CD4-positive, alpha-beta T cell treated with Interleukin-15 for 1 hour (primary cell): ENCODE measurements around the gene TEX47.

Experiments used
- DNase-seq: peaks from one replicate; pipeline ENCODE4 v3.0.0-alpha.2; 2020

The TEX47 gene

DNA sequence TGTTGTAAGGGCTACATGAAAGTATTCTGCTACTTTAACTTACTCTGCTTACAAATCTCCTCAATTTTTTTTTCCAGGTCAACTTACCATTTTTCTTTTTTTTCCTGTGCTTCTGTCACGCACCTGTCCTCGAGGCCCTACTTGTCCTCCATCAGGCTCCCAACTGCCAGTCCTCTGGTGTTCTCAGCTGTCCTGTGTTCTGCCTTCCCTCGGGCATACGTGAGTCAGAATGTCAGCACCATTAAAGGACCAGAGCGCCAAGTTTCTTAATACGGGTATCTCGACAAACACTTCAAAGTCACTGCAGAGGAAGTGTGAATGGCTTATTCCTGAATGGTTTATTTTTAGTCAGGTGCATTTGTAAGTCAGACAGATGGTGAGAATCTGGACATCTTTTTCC, at the start of gene TEX47:
Gene TEX47 (minus strand): TSS at position 185 of the 400 bp plus-strand sequence. CDS start 795 bp downstream, outside the sequence.
- no peak for DNase-seq

DNA sequence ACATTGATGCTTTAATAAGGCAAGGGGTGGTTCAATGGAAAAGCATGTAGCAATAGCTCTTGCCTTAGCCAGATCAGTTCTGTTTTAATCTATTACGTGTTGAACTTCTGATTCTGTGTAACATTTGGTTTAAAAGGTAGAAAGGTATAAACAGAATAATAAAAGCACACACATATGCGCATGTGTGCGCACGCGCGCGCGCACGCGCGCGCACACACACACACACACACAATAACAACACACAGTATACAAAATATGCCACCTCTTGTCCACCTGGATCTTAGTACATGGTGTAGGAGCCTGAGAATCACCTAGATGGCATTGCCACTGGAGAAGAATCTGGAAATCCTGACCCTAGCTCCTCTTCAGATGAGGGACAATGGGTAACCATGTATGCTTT, 49.6 kb upstream of the TEX47 start:
- no peak for DNase-seq

DNA sequence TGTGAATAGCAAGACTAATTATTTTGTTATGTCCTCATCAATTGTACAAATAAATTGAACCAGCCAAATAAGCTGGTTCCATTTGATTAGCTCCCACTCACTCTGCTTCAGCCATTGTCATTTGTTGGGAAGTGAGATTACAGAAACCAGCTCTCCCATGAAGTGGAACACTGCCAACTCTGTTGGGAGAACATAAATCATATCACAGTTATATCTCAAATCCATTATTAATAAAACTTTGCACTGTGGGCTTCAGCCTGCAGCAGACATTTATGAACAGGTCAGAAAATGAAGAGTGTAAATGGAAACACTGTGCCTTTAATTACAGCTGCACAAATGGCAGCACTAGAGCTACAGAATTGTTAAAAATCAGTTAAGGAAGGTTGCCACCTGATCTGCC, 46.7 kb upstream of the TEX47 start:
- no peak for DNase-seq

DNA sequence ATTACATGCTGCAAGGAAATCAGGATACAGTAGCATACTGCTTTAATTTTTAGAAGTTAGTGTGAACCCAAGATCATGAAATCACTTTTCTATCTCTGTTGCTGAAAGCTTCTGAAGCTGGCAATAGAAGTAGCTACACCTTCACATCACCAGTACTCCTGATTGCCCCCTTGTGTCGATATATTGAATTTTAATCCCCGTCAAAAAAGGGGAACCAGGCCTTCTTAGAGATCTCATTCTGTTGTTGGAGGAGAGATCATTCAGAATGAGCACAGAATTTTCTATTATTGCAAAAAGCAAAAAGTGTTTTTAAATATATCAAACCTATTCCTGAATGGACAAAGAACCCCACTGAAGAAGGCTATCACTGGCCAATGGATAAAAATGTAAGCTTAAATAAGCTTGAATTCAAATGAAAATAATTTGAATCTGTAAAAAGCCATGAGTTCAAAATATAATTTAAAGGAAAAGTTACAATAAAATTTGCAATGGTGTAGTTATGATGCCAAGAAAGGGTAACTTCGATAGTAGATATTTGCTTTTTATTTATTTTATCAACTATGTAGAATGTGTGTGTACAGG, 39.7 kb upstream of the TEX47 start:
- DNase-seq, result no peak

DNA sequence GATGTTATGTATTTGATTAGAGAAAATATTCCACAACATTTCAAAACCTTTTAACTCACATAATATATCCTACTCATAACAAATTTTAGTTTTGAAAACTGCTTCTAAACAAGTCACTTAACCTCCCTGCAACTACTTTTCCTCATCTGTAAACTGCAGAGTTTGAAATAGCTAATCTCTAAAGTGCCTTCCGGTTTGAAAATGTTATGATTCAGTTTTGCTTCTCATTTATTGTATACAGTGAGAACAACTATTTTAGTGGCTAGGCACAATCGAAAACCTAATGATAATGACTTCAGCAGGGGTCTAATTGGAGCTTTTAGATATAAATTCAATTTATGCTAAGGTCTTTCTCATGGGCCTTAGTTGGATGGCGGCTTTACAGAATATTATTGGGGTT, 30.7 kb upstream of the TEX47 start:
- DNase-seq, result no peak

DNA sequence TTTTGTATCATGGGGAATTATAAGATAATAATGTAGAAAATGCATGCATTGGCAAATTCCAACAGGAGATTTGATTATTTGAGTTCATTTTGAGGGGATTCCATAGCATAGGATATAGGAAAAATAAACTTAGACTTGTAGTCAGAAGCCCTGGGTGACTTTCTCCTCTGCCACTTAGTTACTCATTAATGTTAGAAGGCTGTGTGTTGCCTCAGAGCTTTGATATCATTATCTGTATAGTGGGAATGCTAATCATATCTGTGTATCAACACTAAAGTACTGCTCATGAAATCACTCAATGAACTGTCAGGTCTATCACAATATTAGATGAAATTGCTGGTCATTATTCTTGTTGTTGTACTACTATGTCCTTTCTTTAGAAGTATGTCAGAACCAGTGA, 23.0 kb upstream of the TEX47 start:
- no peak for DNase-seq

DNA sequence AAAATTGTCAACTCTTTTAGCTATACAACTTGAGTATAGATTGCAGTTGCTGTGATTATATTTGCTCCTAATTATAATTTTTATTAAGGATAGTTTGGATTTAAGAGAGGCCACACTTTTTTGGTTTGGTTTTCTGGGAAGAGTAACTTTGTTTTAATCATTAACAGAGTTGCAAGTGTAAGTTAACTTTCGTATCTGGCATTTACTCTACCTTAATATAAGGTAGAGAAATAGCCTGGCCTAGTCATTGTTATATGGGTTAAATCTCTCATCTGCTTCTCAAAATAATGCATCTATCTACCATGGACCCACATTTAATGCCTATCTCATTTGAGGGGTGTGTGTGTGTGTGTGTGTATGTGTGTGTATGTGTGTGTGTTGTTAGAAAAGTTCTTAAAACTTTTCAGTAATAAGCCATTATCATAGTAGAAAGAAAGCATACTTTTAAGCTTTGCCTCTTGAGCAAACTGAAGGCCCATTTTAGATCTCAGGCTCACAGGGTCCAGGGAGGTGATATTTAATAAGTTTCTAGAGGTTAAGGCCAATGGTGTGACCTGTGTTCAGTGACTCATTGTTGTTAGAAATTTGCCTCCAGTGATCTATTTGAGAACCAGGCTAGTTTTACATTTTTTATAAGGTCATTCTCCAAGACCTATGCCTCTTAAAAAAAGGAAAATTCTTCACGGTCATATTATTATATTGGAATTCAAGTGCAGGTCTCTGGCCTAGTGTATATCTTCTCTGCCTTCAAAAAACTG, 10.9 kb upstream of the TEX47 start:
- no peak for DNase-seq

DNA sequence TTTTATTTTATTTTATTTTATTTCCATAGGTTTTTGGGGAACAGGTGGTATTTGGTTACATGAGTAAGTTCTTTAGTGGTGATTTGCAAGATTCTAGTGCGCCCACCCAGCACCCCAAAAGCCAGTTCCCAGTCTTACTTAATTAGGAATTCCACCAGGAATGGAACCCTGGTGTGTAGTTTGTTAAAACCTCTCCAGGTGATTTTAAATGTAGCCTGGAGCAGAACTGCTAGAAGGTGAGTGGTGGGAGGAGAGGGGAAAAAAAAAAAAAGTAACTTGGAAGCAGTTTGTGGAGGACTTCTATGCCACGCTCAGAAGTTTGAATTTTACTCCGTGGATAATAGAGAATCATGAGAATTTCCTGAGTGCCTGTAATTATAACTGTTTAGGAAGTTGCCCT, 5.5 kb upstream of the TEX47 start:
- DNase-seq, result no peak

DNA sequence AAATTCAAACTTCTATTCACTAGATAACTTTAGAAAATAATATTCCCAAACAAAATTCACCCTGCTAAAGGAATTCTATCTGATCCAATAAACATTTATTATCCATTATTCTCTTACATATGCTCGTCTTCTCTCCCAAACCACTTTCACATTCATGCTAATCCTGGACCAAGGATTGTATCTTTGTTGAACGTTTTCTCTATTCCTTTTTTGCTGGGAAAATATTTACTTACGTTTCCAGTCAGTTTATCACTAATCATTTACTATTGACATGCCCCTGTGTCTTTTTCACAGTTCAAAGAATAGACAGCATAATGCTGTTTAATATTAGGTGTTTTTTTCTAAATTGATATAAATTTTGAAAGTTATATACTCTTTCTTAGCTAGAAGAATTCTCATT, 3.2 kb downstream of the TEX47 start:
- DNase-seq, result no peak

DNA sequence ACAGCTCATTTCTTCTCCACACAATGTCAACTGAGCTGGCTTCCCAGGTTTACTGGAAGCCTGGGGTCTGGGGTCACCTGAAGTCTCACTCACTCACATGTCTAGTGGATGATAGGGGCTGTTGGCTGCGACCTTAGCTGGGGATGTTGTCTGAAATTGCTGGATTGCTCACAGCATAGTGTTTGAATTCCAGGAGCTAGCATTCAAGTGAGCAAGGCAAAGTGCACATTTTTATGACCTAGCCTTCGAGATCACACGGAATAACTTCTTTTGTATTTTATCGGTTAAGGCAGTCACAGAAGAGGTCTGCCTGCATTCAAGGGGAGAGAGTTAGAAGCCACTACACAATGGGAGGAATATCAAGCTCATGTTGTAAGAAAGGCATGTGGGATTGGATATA, 3.6 kb downstream of the TEX47 start:
- no peak for DNase-seq

DNA sequence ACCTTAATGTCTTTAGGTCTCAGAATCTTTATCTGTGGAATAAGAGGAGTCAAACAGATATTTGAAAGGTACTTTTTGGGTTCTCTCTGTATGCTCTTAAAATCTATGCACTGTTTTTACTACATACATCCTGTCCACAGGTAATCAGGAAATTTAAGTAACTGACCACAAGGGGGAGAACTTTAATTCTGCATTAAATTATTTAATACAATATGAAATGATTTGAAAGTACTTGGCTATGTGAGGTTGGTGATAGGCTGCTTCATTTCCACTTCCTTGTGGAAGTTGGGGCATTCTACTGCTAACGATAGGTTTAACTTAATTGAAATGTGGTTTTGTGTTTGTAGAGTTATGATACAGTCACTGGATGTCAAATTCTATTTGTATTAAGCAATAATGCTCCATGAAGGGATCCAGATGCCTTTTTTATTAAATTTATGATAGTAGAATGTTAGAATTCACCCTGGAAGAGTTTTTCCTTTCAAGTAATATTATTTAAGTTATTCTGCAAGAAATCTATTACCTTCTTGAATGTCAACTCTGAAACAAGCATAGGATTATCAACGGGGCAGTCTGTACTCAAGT, 6.0 kb downstream of the TEX47 start:
- DNase-seq, result no peak

DNA sequence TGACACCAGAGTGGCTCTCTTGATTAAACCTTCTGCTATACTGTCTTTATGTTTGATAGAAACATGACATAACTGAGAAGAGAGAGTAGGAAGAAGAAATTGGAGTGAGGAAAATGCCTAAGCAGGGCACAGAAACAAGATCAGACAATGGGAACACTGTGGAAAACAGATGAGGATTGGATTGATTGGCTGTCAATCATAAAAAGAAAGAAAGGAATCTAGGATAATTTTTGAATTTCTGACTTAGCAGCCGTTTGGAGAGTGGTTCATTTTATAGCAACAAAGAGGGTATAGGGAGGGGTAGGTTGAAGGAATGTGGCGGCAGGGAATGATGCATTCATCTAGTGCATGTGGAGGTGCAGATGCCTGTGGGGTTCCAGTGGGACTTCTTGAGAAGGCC, 7.8 kb downstream of the TEX47 start:
- no peak for DNase-seq

DNA sequence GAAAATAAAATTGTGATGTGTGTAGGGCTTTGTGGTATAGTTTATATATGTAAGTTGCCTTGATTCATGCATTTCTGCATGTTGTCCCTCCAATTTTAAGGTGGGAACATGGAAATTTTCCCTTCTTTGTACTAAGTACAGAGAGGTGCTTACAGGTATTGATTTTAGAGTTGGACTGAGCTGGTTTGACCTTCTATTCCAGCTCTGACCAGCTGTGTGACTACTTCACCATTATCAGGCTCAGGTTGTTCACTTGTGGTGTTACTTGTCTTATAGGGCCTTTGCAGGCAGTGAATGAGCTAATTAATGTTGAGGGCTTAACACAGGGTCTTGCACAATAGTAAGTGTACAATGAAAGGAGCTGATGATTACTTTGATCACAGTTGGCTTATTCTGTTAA, 19.7 kb downstream of the TEX47 start:
- no peak for DNase-seq

DNA sequence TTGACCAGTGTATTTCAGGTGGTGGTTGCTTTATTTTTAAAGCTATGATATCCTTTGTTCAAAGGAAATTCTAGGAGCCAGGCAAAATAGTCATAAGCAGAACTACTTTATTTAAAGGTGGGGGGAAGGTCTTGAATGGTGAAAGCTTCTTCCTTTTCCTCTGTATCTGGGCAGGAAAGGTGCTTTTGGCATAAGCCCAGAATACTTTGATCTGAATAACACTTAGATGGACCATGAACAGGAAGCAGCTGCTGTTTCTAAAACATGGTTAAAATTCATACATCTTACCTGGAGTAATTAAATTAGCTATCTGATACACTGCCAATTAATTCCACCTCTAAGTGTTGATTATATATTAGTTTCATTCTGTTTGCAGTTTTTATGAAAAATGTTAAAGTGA, 22.8 kb downstream of the TEX47 start:
- DNase-seq, result no peak

DNA sequence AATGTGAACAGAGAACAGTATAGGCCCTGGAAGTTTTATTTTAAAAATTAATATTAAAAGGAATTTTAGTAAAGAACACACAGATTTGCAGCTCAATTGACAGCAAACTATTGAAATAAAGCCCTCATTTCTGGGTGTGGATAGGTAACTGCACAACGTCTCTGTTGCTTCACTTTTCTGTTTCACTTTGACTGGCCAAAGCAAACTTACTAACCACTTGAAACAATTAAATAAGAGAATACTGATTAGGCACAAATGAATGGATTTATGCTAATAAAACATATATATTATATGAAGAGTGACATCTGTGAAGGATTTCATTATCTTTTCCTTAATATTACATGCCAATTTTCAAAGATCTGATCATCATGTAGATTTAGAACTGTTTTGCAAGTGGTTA, 24.1 kb downstream of the TEX47 start:
- no peak for DNase-seq

DNA sequence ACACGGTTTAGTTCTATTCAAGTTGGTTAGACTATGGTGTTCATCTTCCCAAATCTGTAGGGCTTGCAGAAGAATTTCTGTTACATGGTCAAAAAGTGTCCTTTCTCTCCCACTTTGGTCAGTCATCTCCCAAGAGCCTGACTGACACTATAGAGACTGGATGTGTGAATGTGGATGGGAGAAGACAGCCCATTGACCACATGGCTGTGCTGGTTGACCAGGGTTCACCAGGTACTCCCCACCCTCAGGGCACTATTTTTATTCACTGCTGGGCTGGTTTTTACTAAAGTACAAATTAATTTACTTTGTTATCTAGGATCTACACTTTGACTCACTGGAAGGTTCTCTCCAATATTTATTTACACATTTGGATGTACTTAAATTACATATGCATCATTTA, 33.8 kb downstream of the TEX47 start:
- no peak for DNase-seq

DNA sequence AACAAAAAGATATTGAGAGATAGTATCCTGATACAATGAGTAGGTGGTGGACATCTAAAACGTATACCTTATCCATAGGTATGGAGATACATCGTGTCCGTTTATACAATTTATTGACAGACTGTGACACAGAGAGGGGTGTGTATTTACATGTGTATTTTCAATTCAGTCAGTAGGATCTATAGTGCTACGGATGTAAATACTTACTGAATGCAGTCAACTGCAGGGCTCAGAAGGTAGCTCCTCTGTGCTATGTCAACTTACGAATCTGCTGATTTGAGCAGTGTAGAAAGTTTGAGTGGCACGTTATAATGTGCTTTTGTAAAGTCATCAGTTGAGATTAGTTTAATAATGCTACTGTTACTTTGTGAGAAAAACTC, 35.4 kb downstream of the TEX47 start:
- DNase-seq, result no peak

DNA sequence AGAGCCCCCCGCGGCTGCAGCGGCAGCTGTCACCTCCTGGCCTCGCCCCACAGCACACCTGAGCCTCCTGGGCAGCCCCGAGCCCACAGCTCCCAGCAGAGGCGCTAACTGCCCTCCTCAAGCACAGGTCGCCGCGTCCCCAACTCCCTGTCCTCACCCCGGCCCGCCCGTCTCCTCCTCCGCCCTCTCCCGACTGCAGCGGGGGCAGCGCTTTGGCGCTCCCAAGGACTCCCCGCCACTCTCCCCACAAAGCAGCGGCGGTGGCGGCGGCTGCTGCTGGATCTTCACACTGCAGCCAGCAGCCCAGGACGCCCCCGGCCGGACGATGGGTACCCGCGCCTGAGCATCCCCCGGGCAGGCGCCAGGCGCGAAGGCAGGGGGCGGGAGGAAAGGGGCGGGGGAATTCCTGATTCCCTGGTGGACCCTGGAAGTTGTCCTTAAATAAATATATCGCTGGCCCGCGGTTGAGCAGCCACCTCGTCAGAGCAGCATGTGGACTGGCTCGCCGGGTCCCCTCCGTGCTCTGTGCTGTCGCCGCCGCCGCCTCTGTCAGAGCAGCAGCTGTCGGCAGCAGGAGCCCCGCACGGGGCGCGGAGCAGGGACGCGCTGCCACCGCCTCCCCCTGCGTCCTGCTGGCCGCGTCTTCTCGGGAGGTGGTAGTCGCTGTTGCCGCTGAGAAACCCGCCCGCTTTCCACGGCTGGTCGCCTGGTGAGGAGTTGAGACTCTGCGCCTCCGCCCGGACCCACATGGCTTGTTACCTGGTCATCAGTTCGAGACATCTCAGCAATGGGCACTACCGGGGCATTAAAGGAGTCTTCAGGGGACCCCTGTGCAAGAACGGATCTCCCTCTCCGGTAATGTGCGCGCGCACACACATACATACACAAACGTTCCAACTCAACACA, 36.1 kb downstream of the TEX47 start, which contains the start of gene ZNF804B:
Gene ZNF804B (plus strand): TSS at position 471 of the 906 bp plus-strand sequence. CDS start 277 bp downstream, at position 748.
- DNase-seq, result no peak

DNA sequence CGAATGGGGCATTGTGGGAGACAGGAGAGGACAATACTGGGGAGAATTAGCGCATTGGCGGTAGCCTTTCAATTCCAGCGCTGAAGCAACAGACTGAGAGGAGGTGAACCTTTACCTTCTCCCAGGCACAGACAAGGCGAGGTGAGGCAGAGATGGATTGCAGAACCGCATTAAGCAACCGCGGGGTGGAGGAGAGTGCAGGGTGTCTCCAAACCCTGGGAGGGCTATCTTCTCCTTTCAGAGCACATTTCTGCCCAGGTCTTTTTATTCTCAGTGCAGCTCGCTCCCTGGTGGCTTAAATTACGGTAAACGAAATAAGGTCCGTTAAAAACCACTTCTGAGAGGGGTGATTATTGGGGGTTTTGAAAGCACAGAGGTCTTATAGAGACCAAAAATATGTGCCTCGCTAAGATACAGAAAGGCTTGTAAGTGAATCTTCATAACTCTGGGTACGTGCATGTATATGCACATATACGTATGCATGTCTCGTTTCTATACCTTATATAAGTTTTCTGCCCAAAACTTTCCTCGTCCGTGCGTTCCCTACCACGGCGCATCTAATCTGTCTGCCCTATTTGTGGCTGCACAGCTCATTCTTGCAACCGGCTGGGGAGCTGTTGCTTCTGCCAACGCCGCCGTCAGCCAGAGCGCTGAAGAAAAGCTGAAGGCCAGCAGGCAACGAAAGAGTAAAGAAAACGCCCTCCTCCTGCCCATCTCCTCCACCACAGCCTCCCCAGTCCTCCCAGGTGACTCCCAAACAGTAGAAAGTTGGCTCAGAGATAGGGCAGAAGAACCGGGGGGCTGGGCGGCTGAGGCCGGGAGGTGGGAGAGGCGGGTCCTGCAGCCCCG, 36.9 kb downstream of the TEX47 start:
- DNase-seq, result no peak

DNA sequence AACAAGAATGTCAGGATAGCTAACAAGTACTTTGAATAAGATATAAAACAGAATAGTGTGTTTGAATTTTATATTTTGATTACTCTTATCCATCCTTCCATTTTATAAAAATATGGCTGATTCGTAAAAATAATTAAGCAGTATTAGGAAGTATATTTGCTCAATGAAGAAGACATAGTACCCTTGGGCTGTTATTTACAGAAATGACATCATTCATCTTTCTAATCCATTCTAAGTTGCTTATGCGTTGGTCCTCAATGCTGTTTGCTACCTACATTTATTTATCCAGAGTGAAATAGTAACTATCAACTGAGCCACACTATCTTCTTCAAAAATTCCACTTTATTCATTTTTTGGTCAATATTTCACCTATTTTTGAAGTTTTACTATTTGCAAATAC, 38.2 kb downstream of the TEX47 start:
- no peak for DNase-seq

DNA sequence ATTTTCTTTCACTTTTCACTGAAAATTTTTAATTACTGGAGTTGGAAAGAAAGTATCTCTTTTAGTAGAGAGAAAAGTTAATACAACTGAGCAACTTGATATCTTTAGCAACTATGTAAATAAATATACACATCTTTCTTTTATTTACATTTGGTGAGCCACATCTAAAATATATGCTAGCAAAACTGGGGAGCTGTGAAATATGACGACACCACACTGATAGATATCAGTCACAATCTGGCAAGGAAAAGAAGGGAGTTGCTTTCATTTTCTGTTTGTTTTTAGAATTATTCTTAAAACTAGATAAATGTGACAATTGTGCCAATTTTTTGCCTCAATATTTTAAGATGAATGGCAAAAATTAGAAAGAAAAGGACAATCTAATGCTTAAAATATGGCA, 38.7 kb downstream of the TEX47 start:
- no peak for DNase-seq

DNA sequence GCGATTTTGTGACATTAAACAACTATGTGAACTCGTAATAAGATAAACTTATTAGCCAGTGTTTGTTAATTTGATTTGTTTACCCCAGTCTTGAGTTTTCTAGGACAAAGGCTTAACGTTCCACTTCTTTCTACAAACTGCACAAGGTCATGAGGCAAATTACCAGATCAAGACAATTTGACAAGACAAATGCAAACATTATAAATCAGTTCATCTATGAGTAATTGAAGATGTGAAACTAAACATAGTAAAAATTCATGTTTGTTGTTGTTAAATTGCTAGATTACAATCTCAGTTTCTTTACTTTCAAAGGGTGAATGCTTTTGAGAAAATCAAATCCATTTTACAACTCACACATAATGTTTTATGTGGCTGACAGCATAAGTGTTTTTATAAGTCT, 49.4 kb downstream of the TEX47 start:
- no peak for DNase-seq
